HFF-Myc (cell line): Measurements from ENCODE around the gene BLTP3B.

Experiments used
- DNase-seq: peaks from one replicate; pipeline ENCODE4 v3.0.0-alpha.2; 2011; ENCODE audit warnings: low read depth; ENCODE audit errors: extremely low read depth
- H3K4me3 ChIP-seq: replicated peaks from 2 replicates; pipeline ENCODE4 v1.5.1; 2011; ENCODE audit warnings: low read depth, mild to moderate bottlenecking, control low read depth, low read length
- CTCF ChIP-seq: IDR thresholded peaks from 2 replicates; pipeline ENCODE4 v1.5.1; 2012; ENCODE audit warnings: mild to moderate bottlenecking, low read depth, low read length, control low read depth; ENCODE audit errors: missing control alignments

BLTP3B gene

GRCh38 chr12:100138048-100138802, 4.4 kb downstream of the BLTP3B start:
- DNase-seq = no peak
- H3K4me3 ChIP-seq = no peak overlapping the region
- peak; percentile 32 for TF ChIP-seq CTCF

GRCh38 chr12:100133200-100133599, 9.5 kb downstream of the BLTP3B start:
- no peak for DNase-seq
- TF ChIP-seq CTCF = no peak
- no peak overlapping the region for H3K4me3 ChIP-seq

- peak; percentile 47 for TF ChIP-seq CTCF
- no peak overlapping the region for H3K4me3 ChIP-seq
- peak; percentile 22 for DNase-seq
Observed at GRCh38 chr12:100128512-100128908, 14.2 kb downstream of the BLTP3B start.

GRCh38 chr12:100127766-100128511, 14.7 kb downstream of the BLTP3B start:
- no peak for DNase-seq
- TF ChIP-seq CTCF = no peak
- H3K4me3 ChIP-seq = no peak overlapping the region

- TF ChIP-seq CTCF = no peak
- no peak overlapping the region for H3K4me3 ChIP-seq
- DNase-seq = no peak
Observed at GRCh38 chr12:100123316-100124095, 19.2 kb downstream of the BLTP3B start.

GRCh38 chr12:100120355-100120754, 22.3 kb downstream of the BLTP3B start:
- DNase-seq = no peak
- no peak overlapping the region for H3K4me3 ChIP-seq
- no peak for TF ChIP-seq CTCF
